Activated CD4-positive, alpha-beta memory T cell treated with anti-CD3 and anti-CD28 coated beads, Interleukin-2, amount 10 ng/mL, durations not matched to agents 7 days and 5 days (primary cell): ENCODE data around the gene OGA. TPM values are rescaled to one million over a fixed set of nuclear protein-coding genes. Genes with fewer than 3 reads are reported as not detected.

Source experiments
- CTCF ChIA-PET: fragments of 350-600 bp; sonication (Branson Sonifier 250); formaldehyde crosslinking; loops from one replicate; lab custom pipeline; 2021; ENCODE audit warnings: antibody characterized with exemption, inconsistent platforms; lab: Charles Lee
- POLR2A ChIA-PET: fragments of 350-600 bp; sonication (Branson Sonifier 250); formaldehyde crosslinking; loops from one replicate; lab custom pipeline; 2021; ENCODE audit warnings: antibody characterized with exemption; lab: Charles Lee
- DNase-seq: peaks from one replicate; pipeline ENCODE4 v3.0.0-alpha.2; 2020
- H3K27ac Mint-ChIP-seq: one replicate; pipeline ENCODE4 v1.8.0; 2021; ENCODE audit warnings: mild to moderate bottlenecking, mixed read lengths
- H3K27me3 Mint-ChIP-seq: one replicate; pipeline ENCODE4 v1.8.0; 2021; ENCODE audit warnings: mixed read lengths
- H3K36me3 Mint-ChIP-seq: one replicate; pipeline ENCODE4 v1.8.0; 2021; ENCODE audit warnings: low read depth, mixed read lengths
- H3K4me1 Mint-ChIP-seq: one replicate; pipeline ENCODE4 v1.8.0; 2021; ENCODE audit warnings: mixed read lengths
- H3K4me3 Mint-ChIP-seq: one replicate; pipeline ENCODE4 v1.8.0; 2021; ENCODE audit warnings: mild to moderate bottlenecking, mixed read lengths
- H3K9me3 Mint-ChIP-seq: one replicate; pipeline ENCODE4 v1.8.0; 2021; ENCODE audit warnings: mixed read lengths
- total RNA-seq, 2 experiments: library from RNA; stranded (reverse); gene quantifications; one replicate each; pipeline ENCODE4 v1.2.3, GENCODE V29; 2021

The OGA gene
- total RNA-seq, 2 experiments from 2014 or later: 142 to 145 TPM

GRCh38 chr10:101770331-101771215, 47.7 kb downstream of the OGA start:
- ChIA-PET CTCF (interaction anchor here (1.0 to 1.3 kb wide), 3 partner anchors 11 to 557 kb away, joined by 3 to 6 read pairs (median 5); no protein-coding TSS in a partner anchor), POLR2A (interaction anchor here (2.0 kb wide), 1 partner anchor 13 kb away, joined by 5 read pairs; the partner anchor contains the start of gene NPM3)
- Mint-ChIP-seq H3K27ac (no peak overlapping the region), H3K4me3 (no peak overlapping the region), H3K4me1 (peaks cover 7% of the 10 kb centered on the region), H3K27me3 (peaks cover 56% of the 10 kb centered on the region), H3K9me3 (no peaks in the 10 kb centered on the region), H3K36me3 (no peaks in the 10 kb centered on the region)
- no peak for DNase-seq

GRCh38 chr10:101769541-101770180, 48.6 kb downstream of the OGA start:
- CTCF ChIA-PET: interaction anchor here (0.7 to 1.1 kb wide), 4 partner anchors 9 to 167 kb away, joined by 3 to 6 read pairs (median 3); no protein-coding TSS in a partner anchor
- POLR2A ChIA-PET: no interaction called here
- H3K27ac Mint-ChIP-seq: no peak overlapping the region
- H3K9me3 Mint-ChIP-seq: no peaks in the 10 kb centered on the region
- peaks cover 5% of the 10 kb centered on the region for H3K4me1 Mint-ChIP-seq
- H3K36me3 Mint-ChIP-seq: no peaks in the 10 kb centered on the region
- H3K27me3 Mint-ChIP-seq: peaks cover 56% of the 10 kb centered on the region
- H3K4me3 Mint-ChIP-seq: no peak overlapping the region
- DNase-seq: no peak

DNA sequence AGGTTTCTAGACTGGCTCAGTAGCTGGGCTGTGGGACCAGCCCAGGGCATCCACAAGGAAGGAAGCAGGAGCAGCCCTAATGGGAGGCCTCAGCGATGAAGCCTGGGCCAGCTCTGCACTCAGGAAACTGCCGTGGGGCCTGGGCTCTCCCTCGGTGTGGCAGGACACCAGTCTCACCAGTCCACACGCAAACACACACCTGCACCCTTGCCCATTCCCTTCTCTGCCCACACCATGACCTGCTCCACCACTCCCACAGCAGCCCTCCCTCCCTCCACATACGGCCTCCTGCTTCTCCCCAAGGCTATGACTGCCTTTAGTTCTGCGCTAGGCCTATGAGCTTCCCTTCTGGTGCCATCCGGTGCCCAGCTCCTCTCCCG, 49.5 kb downstream of the OGA start:
- no peak for DNase-seq
- H3K4me1 Mint-ChIP-seq: peaks cover under 1% of the 10 kb centered on the region
- no peak overlapping the region for H3K27ac Mint-ChIP-seq
- no peaks in the 10 kb centered on the region for H3K36me3 Mint-ChIP-seq
- CTCF ChIA-PET: interaction anchor here (1.0 to 1.1 kb wide), 2 partner anchors 10 to 166 kb away, joined by 3 read pairs; no protein-coding TSS in a partner anchor
- peaks cover 49% of the 10 kb centered on the region for H3K27me3 Mint-ChIP-seq
- H3K4me3 Mint-ChIP-seq: no peak overlapping the region
- no peaks in the 10 kb centered on the region for H3K9me3 Mint-ChIP-seq
- POLR2A ChIA-PET: interaction anchor here (0.8 kb wide), 1 partner anchor 16 kb away, joined by 3 read pairs; no protein-coding TSS in a partner anchor

- ChIA-PET POLR2A (interaction anchor here (0.8 kb wide), 1 partner anchor 15 kb away, joined by 3 read pairs; no protein-coding TSS in a partner anchor), CTCF (interaction anchor here (1.0 kb wide), 1 partner anchor 10 kb away, joined by 3 read pairs; no protein-coding TSS in a partner anchor)
- Mint-ChIP-seq H3K4me3 (no peak overlapping the region), H3K27ac (no peak overlapping the region), H3K36me3 (no peaks in the 10 kb centered on the region), H3K27me3 (peaks cover 45% of the 10 kb centered on the region), H3K9me3 (no peaks in the 10 kb centered on the region), H3K4me1 (no peaks in the 10 kb centered on the region)
- DNase-seq: no peak
These were observed 50.1 kb downstream of the OGA start for GRCh38 chr10:101767966-101768790.

GRCh38 chr10:101767600-101767945, 50.7 kb downstream of the OGA start:
- H3K4me3 Mint-ChIP-seq: no peak overlapping the region
- no peak overlapping the region for H3K27ac Mint-ChIP-seq
- peaks cover 39% of the 10 kb centered on the region for H3K27me3 Mint-ChIP-seq
- POLR2A ChIA-PET: no interaction called here
- H3K9me3 Mint-ChIP-seq: no peaks in the 10 kb centered on the region
- H3K36me3 Mint-ChIP-seq: no peaks in the 10 kb centered on the region
- CTCF ChIA-PET: no interaction called here
- no peak for DNase-seq
- no peaks in the 10 kb centered on the region for H3K4me1 Mint-ChIP-seq

DNA sequence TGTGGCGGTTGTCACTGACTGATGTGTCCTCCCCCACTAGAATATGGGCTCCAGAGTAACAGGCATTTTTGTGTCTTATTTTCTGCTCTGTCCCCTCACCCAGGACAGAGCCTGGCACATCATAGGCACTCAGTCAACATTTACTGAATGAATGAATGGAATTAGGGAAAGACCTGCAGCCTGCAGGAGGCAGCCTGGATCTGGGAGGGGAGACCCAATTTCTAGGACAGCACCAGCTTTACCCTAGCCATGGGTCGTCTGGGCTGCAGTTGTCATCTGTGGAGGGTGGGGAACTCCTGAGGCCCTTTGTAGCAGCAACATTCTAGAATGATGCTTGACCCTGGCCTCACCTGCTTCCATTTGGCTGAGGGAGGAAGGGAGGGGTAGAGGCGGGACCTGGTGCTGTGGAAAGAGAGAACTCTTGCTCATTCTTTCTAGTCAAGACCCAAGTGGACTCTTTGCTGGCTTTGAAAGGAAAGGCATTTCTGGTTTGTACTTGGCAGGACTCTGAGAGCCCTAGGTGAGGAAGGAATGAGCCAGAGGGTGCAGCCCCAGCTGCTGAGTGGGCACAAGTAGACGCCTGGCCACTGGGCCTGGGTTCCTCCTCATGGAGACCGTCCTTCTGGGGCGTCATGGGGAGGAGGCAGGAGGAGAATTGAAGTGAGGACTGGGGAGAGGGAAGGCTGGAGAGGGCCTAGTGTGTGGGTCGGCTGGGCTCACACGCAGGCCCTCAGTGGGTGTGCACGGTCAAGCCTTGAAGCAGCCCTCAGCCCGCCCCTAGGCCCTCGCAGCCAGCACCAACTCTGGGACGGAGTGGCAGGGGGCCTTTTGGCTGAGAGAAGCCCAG, 51.3 kb downstream of the OGA start:
- no peaks in the 10 kb centered on the region for H3K4me1 Mint-ChIP-seq

DNA sequence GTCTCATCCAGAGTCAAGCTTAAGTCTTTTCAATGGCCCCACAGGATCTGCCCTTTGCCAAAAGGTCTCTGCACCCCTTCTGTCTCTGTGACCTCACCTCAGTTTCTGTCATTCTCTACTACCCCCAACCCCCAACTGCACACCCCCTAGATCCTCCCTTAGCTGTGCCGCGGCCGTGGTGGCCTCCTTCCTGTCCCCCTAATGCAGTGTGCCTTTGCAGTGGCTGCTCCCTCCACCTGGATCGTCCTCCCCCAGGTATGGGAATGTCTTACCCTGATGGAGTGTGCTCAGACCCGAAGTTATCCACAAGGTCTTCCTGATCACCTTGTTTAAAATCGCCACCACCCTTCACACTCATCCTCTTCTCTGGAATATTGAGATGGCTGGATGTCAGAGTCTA, 51.9 kb downstream of the OGA start:
- H3K36me3 Mint-ChIP-seq: no peaks in the 10 kb centered on the region
- ChIA-PET POLR2A (no interaction called here), CTCF (interaction anchor here (0.7 to 0.8 kb wide), 2 partner anchors 15 to 164 kb away, joined by 3 to 5 read pairs; no protein-coding TSS in a partner anchor)
- H3K4me3 Mint-ChIP-seq: no peak overlapping the region
- no peaks in the 10 kb centered on the region for H3K4me1 Mint-ChIP-seq
- H3K27ac Mint-ChIP-seq: no peak overlapping the region
- H3K9me3 Mint-ChIP-seq: no peaks in the 10 kb centered on the region
- H3K27me3 Mint-ChIP-seq: peaks cover 26% of the 10 kb centered on the region
- no peak for DNase-seq

More for the DNA sequence above, 51.3 kb downstream of the OGA start:
- Mint-ChIP-seq H3K4me3 (no peak overlapping the region), H3K36me3 (no peaks in the 10 kb centered on the region), H3K27me3 (peaks cover 33% of the 10 kb centered on the region), H3K9me3 (no peaks in the 10 kb centered on the region), H3K27ac (no peak overlapping the region)
- POLR2A ChIA-PET: no interaction called here
- CTCF ChIA-PET: no interaction called here
- no peak for DNase-seq

GRCh38 chr10:101763141-101763846, 55.0 kb downstream of the OGA start:
- H3K4me1 Mint-ChIP-seq: no peaks in the 10 kb centered on the region
- DNase-seq: no peak
- H3K9me3 Mint-ChIP-seq: no peaks in the 10 kb centered on the region
- POLR2A ChIA-PET: no interaction called here
- no peak overlapping the region for H3K27ac Mint-ChIP-seq
- H3K4me3 Mint-ChIP-seq: no peak overlapping the region
- CTCF ChIA-PET: interaction anchor here (0.6 to 2.4 kb wide), 3 partner anchors 18 to 419 kb away, joined by 3 to 6 read pairs (median 3); no protein-coding TSS in a partner anchor
- no peaks in the 10 kb centered on the region for H3K36me3 Mint-ChIP-seq
- peaks cover 29% of the 10 kb centered on the region for H3K27me3 Mint-ChIP-seq

DNA sequence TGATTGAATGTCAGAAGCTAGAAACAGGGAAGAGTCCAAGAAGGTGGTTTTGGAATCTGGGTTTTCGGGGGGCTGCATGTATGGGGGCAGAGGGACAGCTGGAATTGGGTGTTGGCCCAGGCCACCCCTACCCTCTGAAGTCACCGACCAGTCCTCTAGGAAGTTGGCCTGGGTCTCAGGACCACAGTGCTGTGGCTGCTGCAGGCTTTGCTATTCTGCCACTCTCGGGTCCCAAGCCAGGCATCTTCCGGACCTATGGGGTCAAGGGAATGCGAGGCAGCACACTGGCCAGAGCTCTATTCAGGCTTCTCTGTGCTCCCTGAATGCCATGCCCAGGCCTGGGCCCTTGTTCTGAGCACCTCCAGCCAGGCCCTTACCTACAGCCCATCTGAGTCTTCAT, 55.5 kb downstream of the OGA start:
- Mint-ChIP-seq H3K27me3 (peaks cover 29% of the 10 kb centered on the region), H3K27ac (no peak overlapping the region), H3K9me3 (no peaks in the 10 kb centered on the region), H3K36me3 (no peaks in the 10 kb centered on the region), H3K4me3 (no peak overlapping the region), H3K4me1 (no peaks in the 10 kb centered on the region)
- POLR2A ChIA-PET: no interaction called here
- CTCF ChIA-PET: interaction anchor here (0.7 to 2.4 kb wide), 3 partner anchors 18 to 625 kb away, joined by 3 to 6 read pairs (median 6); no protein-coding TSS in a partner anchor
- no peak for DNase-seq

DNA sequence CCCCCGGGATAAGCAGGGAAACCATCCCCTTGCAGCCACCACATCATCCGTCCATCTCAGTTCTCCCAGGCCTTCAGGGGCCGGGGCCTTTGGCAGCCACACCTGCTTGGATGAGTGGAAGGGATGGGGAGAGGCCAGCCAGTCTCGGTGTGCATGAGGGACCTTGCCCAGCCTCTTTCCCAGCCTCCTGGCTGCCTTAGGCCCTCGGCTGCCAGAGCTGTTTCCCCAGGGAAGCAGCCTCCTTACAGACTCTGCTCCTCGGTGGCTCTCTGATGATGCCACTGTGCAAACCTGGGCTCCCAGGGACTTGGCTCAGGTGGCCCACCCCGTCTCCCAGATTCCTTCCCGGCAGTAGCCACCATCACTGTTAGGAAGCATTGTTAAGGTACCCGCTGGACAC, 57.0 kb downstream of the OGA start:
- H3K4me3 Mint-ChIP-seq: no peak overlapping the region
- ChIA-PET POLR2A (no interaction called here), CTCF (interaction anchor here (0.5 to 2.4 kb wide), 2 partner anchors 20 to 504 kb away, joined by 3 to 6 read pairs; no protein-coding TSS in a partner anchor)
- no peaks in the 10 kb centered on the region for H3K36me3 Mint-ChIP-seq
- DNase-seq: no peak
- H3K27ac Mint-ChIP-seq: no peak overlapping the region
- no peaks in the 10 kb centered on the region for H3K4me1 Mint-ChIP-seq
- H3K9me3 Mint-ChIP-seq: no peaks in the 10 kb centered on the region
- H3K27me3 Mint-ChIP-seq: peaks cover 27% of the 10 kb centered on the region

DNA sequence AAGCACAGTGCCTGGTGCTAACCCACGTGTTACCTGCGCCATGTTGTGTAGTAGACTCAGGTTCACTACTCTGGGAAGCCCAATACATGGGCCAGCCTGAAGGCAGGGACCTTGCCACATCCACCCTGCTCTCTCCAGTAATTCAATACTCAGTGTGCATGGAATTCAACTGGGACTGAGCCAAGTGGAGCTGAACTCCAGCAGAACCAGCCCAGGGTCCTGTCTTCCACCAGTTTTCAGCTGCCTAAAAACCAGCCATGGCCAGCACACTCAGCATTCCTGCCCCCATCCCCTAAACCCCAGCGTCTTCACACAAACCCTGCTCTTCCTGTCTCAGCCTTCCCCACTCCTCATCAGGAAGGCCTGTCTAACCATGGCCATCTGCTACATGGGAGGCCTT, 57.7 kb downstream of the OGA start:
- POLR2A ChIA-PET: no interaction called here
- Mint-ChIP-seq H3K4me3 (no peak overlapping the region), H3K27me3 (peaks cover 21% of the 10 kb centered on the region), H3K9me3 (no peaks in the 10 kb centered on the region), H3K4me1 (no peaks in the 10 kb centered on the region), H3K27ac (no peak overlapping the region), H3K36me3 (no peaks in the 10 kb centered on the region)
- DNase-seq: no peak
- CTCF ChIA-PET: interaction anchor here (0.5 kb wide), 1 partner anchor 503 kb away, joined by 3 read pairs; no protein-coding TSS in a partner anchor
